Measurements from ENCODE around the gene SPTSSB.

GRCh38 chr3:161314836-161315395 lies 56.4 kb downstream of the SPTSSB start:
- TF ChIP-seq CTCF (IDR thresholded peaks at IDR 0.05) (no peak), POLR2A (IDR thresholded peaks at IDR 0.05) (no peak)
